ENCODE results near the gene DPP9.

- TF ChIP-seq CTCF (IDR thresholded peaks at IDR 0.05; ENCODE audit: low read depth, low read length, poor library complexity, severe bottlenecking) (peak; percentile 72), EZH2phosphoT487 (IDR thresholded peaks at IDR 0.05; ENCODE audit: borderline replicate concordance, low read length) (no peak)
Measured at GRCh38 chr19:4676955-4677731, 46.5 kb downstream of the DPP9 start.

All from DOHH2 (cell line).